Thymus (tissue), 14 donors: ENCODE data around the gene ZNF493. TPM values are rescaled to one million over a fixed set of nuclear protein-coding genes. Genes with fewer than 3 reads are reported as not detected.

Experiments used
- DNase-seq, 9 donors: peaks; one replicate each; pipeline ENCODE4 v3.0.0-alpha.2; 2013; ENCODE audit warnings: low spot score in 9 of 9, low read depth in 6 of 9, missing footprints in 1 of 9
- H3K27ac ChIP-seq, 2 donors: one replicate each; pipeline ENCODE4 v1.5.1; 2013; ENCODE audit warnings: control low read depth in 1 of 2, low read depth in 1 of 2, low read length in 1 of 2, mild to moderate bottlenecking in 1 of 2, moderate library complexity in 1 of 2
- H3K27me3 ChIP-seq, 2 donors: one replicate each; pipeline ENCODE4 v1.5.1; 2013; ENCODE audit warnings: low read length in 1 of 2; ENCODE audit not compliant: control insufficient read depth in 2 of 2, insufficient read depth in 1 of 2
- H3K36me3 ChIP-seq, 2 donors: one replicate each; pipeline ENCODE4 v1.5.1; 2013; ENCODE audit warnings: low read length in 1 of 2, mild to moderate bottlenecking in 1 of 2, moderate library complexity in 1 of 2; ENCODE audit not compliant: control insufficient read depth in 2 of 2, insufficient read depth in 2 of 2
- H3K4me1 ChIP-seq, 2 donors: one replicate each; pipeline ENCODE4 v1.5.1; 2013; ENCODE audit warnings: low read length in 2 of 2; ENCODE audit not compliant: control insufficient read depth in 2 of 2, insufficient read depth in 2 of 2
- H3K4me3 ChIP-seq, 2 donors: one replicate each; pipeline ENCODE4 v1.5.1; 2013; ENCODE audit warnings: low read length in 2 of 2, control low read depth in 1 of 2, mild to moderate bottlenecking in 1 of 2
- H3K9me3 ChIP-seq, 2 donors: one replicate each; pipeline ENCODE4 v1.5.1; 2013; ENCODE audit warnings: low read length in 1 of 2, mild to moderate bottlenecking in 1 of 2; ENCODE audit not compliant: control insufficient read depth in 2 of 2, insufficient read depth in 1 of 2
- WGBS: extraction: QIAGEN DNeasy Blood & Tissue Kit; methylation state at CpG from one replicate; pipeline ENCODE4 v1.1.7; 2013; 5-methylcytosine and 5-hydroxymethylcytosine counted together
- long read RNA-seq, 10 donors: transcript quantifications; one replicate each; lab custom pipeline, GENCODE V29; 2026
- polyA plus RNA-seq: library from polyadenylated mRNA; stranded (reverse); fragments of 200-250 nt; gene quantifications from one replicate; pipeline ENCODE4 v1.2.3, GENCODE V29; 2013
- total RNA-seq: library from RNA; stranded (reverse); fragments of 120-200 nt; gene quantifications from one replicate; pipeline ENCODE4 v1.2.4, GENCODE V29; 2013
- donor health status: healthy.

The ZNF493 gene
- total RNA-seq (18.7 TPM), polyA plus RNA-seq (18.0 TPM)
- long read RNA-seq, donor 1, partial matches to known transcripts = 0 of 1 reads
- long read RNA-seq, donor 1, other reads (novel, unspliced or antisense) = 0 of 1 reads
- long read RNA-seq, donor 2, transcript ZNF493-208 (1 exons, 1,769 nt) = major isoform, 21 of 24 reads
- long read RNA-seq, donor 2, partial matches to known transcripts = 0 of 24 reads
- long read RNA-seq, donor 2, other reads (novel, unspliced or antisense) = 0 of 24 reads
- long read RNA-seq, donor 3, partial matches to known transcripts = 0 of 5 reads
- long read RNA-seq, donor 3, other reads (novel, unspliced or antisense) = 0 of 5 reads
- long read RNA-seq, donor 4, full-length matches to known transcripts = 3 of 3 reads
- long read RNA-seq, donor 4, partial matches to known transcripts = 0 of 3 reads
- long read RNA-seq, donor 4, other reads (novel, unspliced or antisense) = 0 of 3 reads
- long read RNA-seq, donor 5, transcript ZNF493-208 (1 exons, 1,769 nt) = major isoform, 5 of 8 reads
- long read RNA-seq, donor 5, partial matches to known transcripts = 0 of 8 reads
- long read RNA-seq, donor 5, other reads (novel, unspliced or antisense) = 0 of 8 reads
- long read RNA-seq, donor 6, partial matches to known transcripts = 0 of 3 reads
- long read RNA-seq, donor 6, other reads (novel, unspliced or antisense) = 0 of 3 reads
- long read RNA-seq, donor 7, full-length matches to known transcripts = 6 of 6 reads
- long read RNA-seq, donor 7, partial matches to known transcripts = 0 of 6 reads
- long read RNA-seq, donor 7, other reads (novel, unspliced or antisense) = 0 of 6 reads
- long read RNA-seq, donor 8, full-length matches to known transcripts = 3 of 3 reads
- long read RNA-seq, donor 8, partial matches to known transcripts = 0 of 3 reads
- long read RNA-seq, donor 8, other reads (novel, unspliced or antisense) = 0 of 3 reads
- long read RNA-seq, donor 9, full-length matches to known transcripts = 7 of 7 reads
- long read RNA-seq, donor 9, partial matches to known transcripts = 0 of 7 reads
- long read RNA-seq, donor 9, other reads (novel, unspliced or antisense) = 0 of 7 reads
- long read RNA-seq, donor 10, full-length matches to known transcripts = 6 of 18 reads
- long read RNA-seq, donor 10, partial matches to known transcripts = 12 of 18 reads
- long read RNA-seq, donor 10, other reads (novel, unspliced or antisense) = 0 of 18 reads

DNA sequence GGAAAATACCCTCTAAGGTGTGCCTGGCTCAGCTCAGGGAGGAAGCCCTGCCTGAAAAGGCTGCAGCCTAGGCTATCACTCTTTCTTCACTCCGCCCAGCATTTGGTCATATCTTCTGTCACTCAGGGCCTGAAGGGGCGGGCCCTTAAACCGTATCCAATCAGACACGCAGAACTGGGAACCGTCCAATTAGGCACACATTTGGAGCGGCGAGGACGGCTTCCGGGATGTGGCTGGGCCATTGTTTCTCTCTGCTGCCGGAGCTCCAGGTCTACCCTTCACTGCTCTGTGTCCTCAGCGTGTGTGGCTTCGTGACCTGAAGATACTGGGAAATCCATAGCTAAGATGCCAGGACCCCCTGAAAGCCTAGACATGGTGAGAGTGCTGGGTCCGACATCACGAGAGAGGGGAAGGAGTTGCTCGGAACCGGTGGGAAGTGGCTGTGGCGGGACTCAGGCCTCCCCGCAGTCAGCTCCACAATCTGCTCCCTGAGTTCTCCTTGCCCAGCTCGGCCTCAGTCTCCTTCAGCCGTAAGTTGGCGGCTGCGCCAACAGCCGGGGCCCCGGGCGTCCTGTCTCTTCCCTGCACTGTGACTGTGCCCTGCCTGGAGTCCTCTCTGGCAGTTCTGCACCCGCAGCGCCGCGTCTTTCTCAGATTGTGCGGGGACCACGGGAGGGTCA lies at the start of gene ZNF493:
Gene ZNF493 (plus strand): TSS at position 241 of the 680 bp plus-strand sequence. CDS start 105 bp downstream, at position 346.
- Histone ChIP-seq H3K36me3 (peaks cover 8 to 9% of the 10 kb centered on the region in 2 donors), H3K27me3 (no peaks in the 10 kb centered on the region), H3K9me3 (peaks cover 0 to 8% of the 10 kb centered on the region in 2 donors), H3K27ac (peak within 1 kb of the TSS; percentile 84), H3K4me1 (peaks cover 0 to 6% of the 10 kb centered on the region in 2 donors), H3K4me3 (peak within 1 kb of the TSS; percentile 81 to 85)
- peak; percentile 83 to 98 (median 93) for DNase-seq
- under 1% methylated on average over 31 of the region's 31 CpGs for WGBS

DNA sequence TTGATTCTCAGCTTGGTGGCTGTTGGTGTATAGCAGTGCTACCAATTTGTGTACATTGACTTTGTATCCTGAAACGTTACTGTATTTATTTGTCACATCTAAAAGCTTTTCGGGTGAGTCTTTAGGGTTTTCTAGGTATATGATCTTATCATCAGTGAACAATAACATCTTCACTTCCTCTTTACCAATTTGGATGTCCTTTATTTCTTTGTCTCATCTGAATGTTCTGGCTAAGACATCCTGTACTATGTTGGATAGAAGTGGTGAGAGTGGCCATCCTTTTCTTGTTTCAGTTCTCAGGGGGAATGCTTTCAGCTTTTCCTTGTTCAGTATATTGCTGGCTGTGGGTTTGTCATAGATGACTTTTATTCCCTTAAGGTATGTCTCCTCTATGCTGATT lies 44.1 kb upstream of the ZNF493 start:
- no peaks in the 10 kb centered on the region for H3K4me1 ChIP-seq
- WGBS = 35% methylated on average over 2 of the region's 2 CpGs
- no peak for DNase-seq
- no peaks in the 10 kb centered on the region for H3K27me3 ChIP-seq
- H3K27ac ChIP-seq = no peak overlapping the region
- H3K36me3 ChIP-seq = no peaks in the 10 kb centered on the region
- peaks cover 0 to 6% of the 10 kb centered on the region in 2 donors for H3K9me3 ChIP-seq
- H3K4me3 ChIP-seq = no peak overlapping the region

GRCh38 chr19:21358768-21359451 lies 38.0 kb upstream of the ZNF493 start, which contains the start of gene ZNF738:
Gene ZNF738, plus strand, starts transcription at chr19:21359000. Its CDS starts 141 bp downstream, at chr19:21359141.
- under 1% methylated on average over 36 of the region's 36 CpGs for WGBS
- peaks cover 2 to 6% of the 10 kb centered on the region in 2 donors for H3K9me3 ChIP-seq
- no peaks in the 10 kb centered on the region for H3K4me1 ChIP-seq
- peaks cover 10 to 13% of the 10 kb centered on the region in 2 donors for H3K36me3 ChIP-seq
- peak within 1 kb of the TSS; percentile 67 to 82 for H3K4me3 ChIP-seq
- peak within 1 kb of the TSS; percentile 87 to 88 for H3K27ac ChIP-seq
- peak; percentile 74 to 93 (median 86) for DNase-seq
- H3K27me3 ChIP-seq = no peaks in the 10 kb centered on the region

DNA sequence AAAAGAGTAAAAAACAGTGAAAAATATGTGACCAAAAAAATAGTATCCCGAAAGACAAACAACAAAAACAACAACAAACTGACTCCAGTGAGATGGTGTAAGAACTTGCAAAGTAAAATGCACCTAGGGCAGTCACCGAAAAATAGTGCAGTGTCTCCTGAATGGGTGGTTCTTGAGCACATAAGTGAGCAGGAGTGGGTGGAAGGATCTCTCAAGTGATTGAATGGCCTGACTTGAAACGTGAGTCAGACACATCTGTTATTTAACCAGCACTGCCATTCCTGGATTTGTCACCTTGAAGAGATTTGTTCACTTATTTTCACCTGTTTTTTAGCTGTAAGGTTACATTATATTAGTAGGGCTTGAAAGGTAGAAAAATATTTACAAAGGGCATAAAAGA lies 34.6 kb upstream of the ZNF493 start:
- H3K36me3 ChIP-seq = peaks cover 16 to 22% of the 10 kb centered on the region in 2 donors
- no peaks in the 10 kb centered on the region for H3K4me1 ChIP-seq
- WGBS = 98% methylated on average over 3 of the region's 3 CpGs
- H3K4me3 ChIP-seq = no peak overlapping the region
- H3K27me3 ChIP-seq = no peaks in the 10 kb centered on the region
- H3K27ac ChIP-seq = no peak overlapping the region
- no peak for DNase-seq
- H3K9me3 ChIP-seq = peaks cover 0 to 2% of the 10 kb centered on the region in 2 donors

GRCh38 chr19:21383980-21384582 lies 12.9 kb upstream of the ZNF493 start:
- no peak overlapping the region for H3K27ac ChIP-seq
- H3K9me3 ChIP-seq = peaks cover 5 to 8% of the 10 kb centered on the region in 2 donors
- H3K4me1 ChIP-seq = no peaks in the 10 kb centered on the region
- 97% methylated on average over 4 of the region's 4 CpGs for WGBS
- no peak overlapping the region for H3K4me3 ChIP-seq
- H3K36me3 ChIP-seq = no peaks in the 10 kb centered on the region
- no peak for DNase-seq
- H3K27me3 ChIP-seq = no peaks in the 10 kb centered on the region

- WGBS = 95% methylated on average over 10 of the region's 10 CpGs
- peaks cover 8 to 9% of the 10 kb centered on the region in 2 donors for H3K36me3 ChIP-seq
- H3K4me1 ChIP-seq = peaks cover 0 to 6% of the 10 kb centered on the region in 2 donors
- DNase-seq = no peak
- H3K27ac ChIP-seq = no peak overlapping the region
- H3K9me3 ChIP-seq = peaks cover 0 to 8% of the 10 kb centered on the region in 2 donors
- no peak overlapping the region for H3K4me3 ChIP-seq
- H3K27me3 ChIP-seq = no peaks in the 10 kb centered on the region
Measured at GRCh38 chr19:21396121-21396520, 812 bp upstream of the ZNF493 start.

DNA sequence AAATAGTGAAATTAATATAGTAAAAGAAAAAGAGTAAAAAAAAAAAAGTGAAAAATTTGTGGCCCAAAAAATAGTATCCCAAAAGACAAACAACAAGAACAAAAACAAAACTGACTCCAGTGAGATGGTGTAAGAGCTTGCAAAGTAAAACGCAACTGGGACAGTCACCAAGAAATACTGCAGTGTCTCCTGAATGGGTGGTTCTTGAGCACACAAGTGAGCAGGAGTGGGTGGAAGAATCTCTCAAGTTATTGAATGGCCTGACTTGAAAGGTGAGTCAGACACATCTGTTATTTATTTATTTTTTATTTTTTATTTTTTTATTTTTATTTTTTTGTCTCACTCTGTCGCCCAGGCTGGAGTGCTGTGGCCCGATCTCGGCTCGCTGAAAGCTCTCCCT lies 1.9 kb downstream of the ZNF493 start:
- Histone ChIP-seq H3K36me3 (peaks cover 11 to 13% of the 10 kb centered on the region in 2 donors), H3K4me1 (peaks cover 0 to 6% of the 10 kb centered on the region in 2 donors), H3K27me3 (no peaks in the 10 kb centered on the region), H3K9me3 (peaks cover 0 to 8% of the 10 kb centered on the region in 2 donors), H3K4me3 (no peak overlapping the region), H3K27ac (no peak overlapping the region)
- DNase-seq = no peak
- WGBS = 97% methylated on average over 5 of the region's 5 CpGs
